Hippocampal formation (tissue), 2 donors: ENCODE data around the gene RHOXF1.
"Not testable (repeated sequence)": the region's sequence is repeated elsewhere in the genome, so short reads cannot be mapped to it uniquely, and the experiment has no call there.

Experiments
- DNase-seq, 2 donors: peaks; one replicate each; lab custom pipeline; 2025; lab: John Stamatoyannopoulos, UW

The RHOXF1 gene, protein sequence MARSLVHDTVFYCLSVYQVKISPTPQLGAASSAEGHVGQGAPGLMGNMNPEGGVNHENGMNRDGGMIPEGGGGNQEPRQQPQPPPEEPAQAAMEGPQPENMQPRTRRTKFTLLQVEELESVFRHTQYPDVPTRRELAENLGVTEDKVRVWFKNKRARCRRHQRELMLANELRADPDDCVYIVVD

GRCh38 chrX:120115438-120115963 lies at the start of gene RHOXF1:
Gene RHOXF1 (minus strand): TSS chrX:120115913. CDS start chrX:120115862, 51 bp downstream.
- DNase-seq, result no peak

GRCh38 chrX:120159086-120159485 lies 43.4 kb upstream of the RHOXF1 start:
- not testable (repeated sequence) for DNase-seq

- DNase-seq, result not testable (repeated sequence)
Observed at GRCh38 chrX:120158313-120158712, 42.6 kb upstream of the RHOXF1 start, which contains the start of gene RHOXF2. Gene RHOXF2 (plus strand): TSS chrX:120158613. CDS start chrX:120158751, 138 bp downstream.

GRCh38 chrX:120150109-120150744 lies 34.5 kb upstream of the RHOXF1 start:
- not testable (repeated sequence) for DNase-seq

DNA sequence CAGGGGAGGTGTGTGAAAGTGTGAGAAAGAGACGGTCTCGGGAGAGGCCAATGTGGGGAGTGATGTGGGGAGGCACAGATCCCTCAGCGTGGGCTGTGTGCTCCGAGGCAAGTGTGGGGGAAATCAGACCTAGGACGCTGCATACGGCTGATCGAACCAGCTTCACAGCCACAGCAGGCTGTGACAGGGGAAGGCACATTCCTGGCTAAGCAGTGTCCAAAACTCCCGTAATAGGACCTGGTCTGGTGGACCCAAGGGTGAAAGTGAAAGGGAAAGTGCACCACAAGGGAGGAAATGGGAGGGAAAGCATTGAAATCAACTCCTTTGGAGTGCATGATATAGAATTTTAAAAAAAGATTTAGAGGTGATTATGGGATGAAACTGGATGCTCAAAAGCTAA lies 31.8 kb upstream of the RHOXF1 start:
- no peak for DNase-seq

DNA sequence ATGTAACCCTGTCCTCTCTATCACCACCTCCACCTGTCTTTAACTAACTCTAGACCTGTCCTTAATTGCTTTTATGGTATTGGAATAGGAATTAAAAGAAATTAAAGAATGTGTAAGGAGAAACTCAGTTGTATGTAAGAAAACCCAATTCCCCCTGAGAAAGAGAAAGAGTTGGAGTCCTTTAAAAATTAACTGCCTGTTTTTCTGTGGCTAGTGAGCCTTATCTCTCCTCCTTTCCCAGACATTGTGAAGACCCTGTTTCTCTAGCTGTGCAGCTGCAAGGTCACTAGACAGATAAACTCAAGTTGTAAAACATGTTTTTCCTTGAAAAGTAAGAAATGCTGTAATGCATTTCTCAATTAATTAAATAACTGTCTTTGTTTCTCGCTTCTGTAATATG lies 30.6 kb upstream of the RHOXF1 start:
- DNase-seq, result not testable (repeated sequence)

GRCh38 chrX:120145295-120145925 lies 29.7 kb upstream of the RHOXF1 start:
- no peak for DNase-seq

- no peak for DNase-seq
Observed at GRCh38 chrX:120144178-120144844, 28.6 kb upstream of the RHOXF1 start.

DNA sequence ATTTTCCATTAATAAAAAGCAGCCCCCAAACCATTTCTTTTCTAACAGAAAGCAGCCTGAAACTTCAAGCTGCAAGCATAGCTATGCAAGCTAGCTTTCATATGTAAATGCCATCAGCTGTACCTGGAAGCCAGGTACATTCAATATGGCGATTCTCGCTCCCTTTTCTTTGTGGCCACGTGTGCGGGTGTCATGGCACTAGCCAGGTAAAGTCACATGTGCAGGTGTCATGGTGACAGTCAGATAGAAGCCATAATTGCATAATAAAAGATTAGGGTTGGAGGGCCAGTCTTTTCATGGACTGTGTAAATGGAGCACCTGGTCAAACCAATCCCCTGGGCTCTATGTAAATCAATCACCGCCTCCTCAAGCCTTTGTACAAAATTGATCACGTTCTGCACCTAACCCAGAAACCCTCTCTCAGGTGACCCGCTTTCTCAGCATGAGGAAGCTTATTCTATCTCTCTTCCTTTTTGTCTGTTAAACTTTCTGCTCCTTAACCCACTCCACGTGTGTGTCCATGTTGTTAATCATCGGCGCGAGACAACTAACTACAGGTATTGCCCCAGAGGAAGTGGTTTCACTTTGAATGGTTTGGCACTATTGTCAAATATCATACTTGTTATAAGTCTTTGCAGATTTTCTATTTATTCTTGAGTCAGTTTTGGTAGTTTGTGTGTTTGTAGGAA lies 24.7 kb upstream of the RHOXF1 start:
- no peak for DNase-seq

GRCh38 chrX:120137439-120137838 lies 21.7 kb upstream of the RHOXF1 start:
- no peak for DNase-seq

GRCh38 chrX:120136840-120137239 lies 21.1 kb upstream of the RHOXF1 start:
- DNase-seq, result no peak

DNA sequence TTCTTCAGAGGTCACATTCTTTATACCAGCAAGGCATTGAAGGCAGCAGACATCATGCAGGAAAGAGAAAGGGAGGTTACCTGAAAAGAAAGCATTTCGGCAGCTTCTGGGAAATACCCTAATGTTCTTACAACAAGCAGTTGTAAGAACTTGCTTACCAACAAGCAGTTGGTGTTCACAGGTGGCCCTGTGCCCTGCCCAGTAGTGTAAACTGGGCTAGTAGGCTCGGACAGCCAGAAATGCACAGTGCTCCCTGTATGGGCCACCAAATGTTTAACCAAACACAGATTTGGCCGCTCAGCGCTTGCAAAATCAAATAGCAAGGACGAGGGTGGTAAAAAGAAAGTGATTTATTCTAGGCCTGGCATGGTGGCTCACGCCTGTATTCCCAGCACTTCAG lies 20.4 kb upstream of the RHOXF1 start:
- DNase-seq, result no peak

DNA sequence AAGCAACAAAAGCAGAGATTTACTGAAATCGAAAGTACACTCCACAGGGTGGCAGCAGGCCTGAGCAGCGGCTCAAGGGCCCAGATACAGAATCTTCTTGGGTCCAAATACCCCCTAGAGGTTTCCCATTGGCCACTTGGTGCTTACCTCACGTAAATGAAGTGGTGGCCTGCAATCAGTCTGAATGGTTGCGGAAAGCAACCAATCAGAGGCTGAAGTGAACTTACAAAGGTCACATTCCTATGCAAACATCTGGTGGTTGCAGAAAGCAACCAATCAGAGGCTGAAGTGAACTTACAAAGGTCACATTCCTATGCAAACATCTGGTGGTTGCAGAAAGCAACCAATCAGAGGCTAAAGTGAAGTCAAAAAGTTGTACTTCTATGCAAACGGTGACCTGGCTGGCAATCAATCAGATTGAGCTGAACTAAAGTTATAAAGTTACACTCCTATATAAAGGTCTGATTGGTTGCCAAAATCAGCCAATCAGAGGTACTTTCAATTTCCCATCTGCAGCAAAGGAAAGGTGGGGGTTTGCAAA lies 12.7 kb upstream of the RHOXF1 start:
- not testable (repeated sequence) for DNase-seq

DNA sequence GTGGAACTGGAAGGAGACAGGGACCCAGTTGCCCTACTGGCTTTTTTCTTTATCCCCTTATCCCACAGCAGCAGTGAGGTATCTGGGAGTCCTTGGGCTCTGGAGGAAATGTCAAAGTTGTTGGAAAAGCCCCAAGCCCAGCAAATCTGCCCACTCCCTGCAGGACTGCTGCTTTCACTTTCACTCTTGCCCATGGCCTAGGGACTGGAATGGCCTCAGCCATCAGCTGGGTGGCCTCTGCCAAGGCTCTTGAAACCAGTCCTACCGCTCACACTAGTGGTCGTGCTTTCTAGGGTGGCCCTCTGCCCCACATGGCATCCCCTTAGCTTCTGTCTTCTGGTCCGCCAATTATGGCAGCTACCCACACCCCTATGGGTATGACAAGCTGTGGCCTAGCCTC lies 9.7 kb upstream of the RHOXF1 start:
- DNase-seq, result no peak

DNA sequence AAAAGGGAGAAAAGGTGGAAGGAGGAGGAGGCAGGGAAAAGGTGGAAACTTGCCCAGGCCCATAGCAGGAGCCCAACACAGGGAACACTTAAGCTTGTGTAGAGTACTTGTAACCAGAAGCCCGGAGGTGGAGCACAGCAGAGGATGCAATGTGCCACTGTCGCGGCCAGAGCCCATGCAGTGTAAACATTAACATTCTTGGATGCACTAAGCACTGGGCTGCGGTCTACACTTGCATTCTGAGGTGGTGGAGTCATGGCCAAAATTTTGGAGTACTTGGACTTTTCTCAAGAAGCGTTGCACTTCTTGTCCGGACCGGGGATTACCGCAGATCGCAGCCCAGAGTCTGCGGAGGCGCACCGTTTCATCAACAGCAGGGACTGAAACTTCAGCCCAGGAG lies 4.5 kb upstream of the RHOXF1 start:
- DNase-seq, result no peak

DNA sequence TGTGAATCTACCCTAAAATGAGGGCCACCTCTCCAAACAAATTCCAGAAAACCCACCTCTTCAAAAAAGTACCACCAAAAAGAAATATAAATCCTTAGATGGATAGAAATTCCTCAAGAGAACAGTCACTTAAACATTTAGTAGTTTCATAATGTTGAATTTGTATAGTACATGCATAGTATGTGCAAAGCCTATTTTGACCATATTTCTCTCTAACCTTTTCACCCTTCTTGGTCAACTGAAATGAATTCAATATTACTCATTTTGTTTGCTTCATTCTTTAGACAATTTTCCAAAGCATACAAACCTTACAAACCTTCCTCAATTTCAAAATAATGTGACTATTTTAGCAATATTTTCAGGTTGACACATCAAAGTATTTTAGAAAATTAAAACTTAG lies 4.1 kb downstream of the RHOXF1 start:
- DNase-seq, result no peak

GRCh38 chrX:120109378-120109777 lies 6.3 kb downstream of the RHOXF1 start:
- DNase-seq, result no peak

- DNase-seq, result not testable (repeated sequence)
Observed at GRCh38 chrX:120104707-120105106, 11.0 kb downstream of the RHOXF1 start.

DNA sequence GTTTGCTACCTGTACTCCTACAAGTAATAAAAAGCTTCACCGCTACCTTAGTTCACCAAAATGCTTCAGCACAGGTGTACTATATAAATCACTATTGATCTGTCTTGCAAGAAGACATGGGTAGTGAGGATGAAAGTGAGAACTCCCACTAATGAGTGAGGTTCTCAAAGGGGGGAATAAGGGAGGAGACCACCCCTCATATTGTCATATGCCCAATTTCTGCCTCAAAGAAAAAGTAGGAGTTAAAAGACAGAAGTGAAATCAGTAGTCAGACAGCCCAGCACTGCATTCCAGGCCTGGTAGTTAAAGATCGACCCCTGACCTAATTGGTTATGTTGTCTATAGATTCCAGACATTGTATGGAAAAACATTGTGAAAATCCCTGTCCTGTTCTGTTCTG lies 14.7 kb downstream of the RHOXF1 start:
- not testable (repeated sequence) for DNase-seq

GRCh38 chrX:120090208-120090607 lies 25.5 kb downstream of the RHOXF1 start:
- no peak for DNase-seq

GRCh38 chrX:120087289-120088017 lies 28.3 kb downstream of the RHOXF1 start:
- DNase-seq, result no peak
